HCT116 (cell line): Measurements from ENCODE around the gene KATNAL1. TPM values are rescaled to one million over a fixed set of nuclear protein-coding genes. Genes with fewer than 3 reads are reported as not detected.

Source experiments
- ATAC-seq: fragments of 200-7000 bp; cut with Tn5 transposase; 2 replicates; pipeline ENCODE4 v1.9.1; 2020; ENCODE audit warnings: mild to moderate bottlenecking, moderate library complexity
- BruUV-seq: library from RNA; stranded (reverse); fragments of 400-500 nt; replicated peaks from 2 replicates; lab custom pipeline; 2021; lab: Mats Ljungman, UMichigan
- CTCF ChIA-PET: fragments of 300-600 bp; sonication (Branson Sonifier 250); formaldehyde crosslinking; loops from one replicate; lab custom pipeline; 2021; ENCODE audit warnings: antibody characterized with exemption; lab: Charles Lee
- POLR2A ChIA-PET: fragments of 300-600, 350-600 bp; sonication (Branson Sonifier 250); formaldehyde crosslinking; loops from one replicate; lab custom pipeline; 2021; ENCODE audit warnings: antibody characterized with exemption; lab: Charles Lee
- RAD21 ChIA-PET, 2 experiments: fragments of 300-600 bp; sonication (Branson Sonifier 250); formaldehyde crosslinking; loops; one replicate each; lab custom pipeline; 2023; ENCODE audit warnings: low total read pairs in 2 of 2; ENCODE audit not compliant: uncharacterized antibody in 2 of 2, unreplicated experiment in 2 of 2, low non-redundant PET in 1 of 2; lab: Charles Lee
- DNase-seq: peaks from one replicate; pipeline ENCODE4 v3.0.0-alpha.2; 2010; ENCODE audit warnings: low read depth, low spot score
- H2AFZ ChIP-seq: fragments of 200-600 bp; shearing (Covaris generic), sonication (generic); 2 replicates; pipeline ENCODE4 v1.6.1; 2017; ENCODE audit warnings: low read depth, mixed run types, mixed read lengths, antibody characterized with exemption, low read length; ENCODE audit not compliant: poor library complexity, severe bottlenecking
- H3K27ac ChIP-seq: 2 replicates; pipeline ENCODE4 v1.5.1; 2012; ENCODE audit warnings: low read depth, low read length
- H3K27me3 ChIP-seq: fragments of 200-600 bp; sonication (generic); 2 replicates; pipeline ENCODE4 v1.6.1; 2016; ENCODE audit warnings: mixed run types, low read length, mixed read lengths; ENCODE audit not compliant: insufficient read depth
- H3K36me3 ChIP-seq, 2 experiments: fragments of 200-500 bp in 1 of 2; fragments of 200-600 bp in 1 of 2; sonication (Bioruptor generic) in 1 of 2; sonication (generic) in 1 of 2; 2 replicates each; pipeline versions ENCODE4 v1.5.1 to v1.6.1; 2014 to 2016; ENCODE audit warnings: low read length in 2 of 2, inconsistent platforms in 1 of 2, mixed read lengths in 1 of 2, mixed run types in 1 of 2; ENCODE audit not compliant: insufficient read depth in 2 of 2, control insufficient read depth in 1 of 2
- H3K4me1 ChIP-seq, 2 experiments: fragments of 200-600 bp in 1 of 2; sonication (generic) in 1 of 2; 2 replicates each; pipeline versions ENCODE4 v1.5.1 to v1.6.1; 2012 to 2017; ENCODE audit warnings: low read length in 2 of 2, inconsistent platforms in 1 of 2, mild to moderate bottlenecking in 1 of 2, mixed read lengths in 1 of 2, mixed run types in 1 of 2, moderate library complexity in 1 of 2; ENCODE audit not compliant: insufficient read depth in 2 of 2, control insufficient read depth in 1 of 2
- H3K4me2 ChIP-seq: fragments of 200-600 bp; sonication (generic); 2 replicates; pipeline ENCODE4 v1.6.1; 2017; ENCODE audit warnings: mixed run types, low read length, mixed read lengths
- H3K4me3 ChIP-seq, 2 experiments: fragments of 200-600 bp in 1 of 2; sonication (generic) in 1 of 2; replicated peaks in 1 of 2; 2 replicates each; pipeline ENCODE4 v1.5.1; 2011 to 2016; ENCODE audit warnings: low read length in 2 of 2, control low read depth in 1 of 2, low read depth in 1 of 2, mild to moderate bottlenecking in 1 of 2, mixed read lengths in 1 of 2, mixed run types in 1 of 2
- H3K79me2 ChIP-seq: fragments of 200-600 bp; sonication (generic); 2 replicates; pipeline ENCODE4 v1.6.1; 2017; ENCODE audit warnings: mild to moderate bottlenecking, mixed run types, low read length, moderate library complexity, mixed read lengths; ENCODE audit not compliant: insufficient read depth
- H3K9ac ChIP-seq: fragments of 200-600 bp; sonication (generic); 2 replicates; pipeline ENCODE4 v1.6.1; 2016; ENCODE audit warnings: low read length, mixed read lengths
- H3K9me2 ChIP-seq: fragments of 200-600 bp; sonication (generic), shearing (Covaris generic); 2 replicates; pipeline ENCODE4 v1.6.1; 2017; ENCODE audit warnings: mixed run types, mild to moderate bottlenecking, moderate library complexity; ENCODE audit not compliant: insufficient read depth
- H3K9me3 ChIP-seq, 2 experiments: fragments of 200-500 bp in 1 of 2; fragments of 200-600 bp in 1 of 2; sonication (Bioruptor generic) in 1 of 2; sonication (generic) in 1 of 2; 2 replicates each; pipeline ENCODE4 v1.6.1; 2014 to 2017; ENCODE audit warnings: low read length in 2 of 2, mixed read lengths in 2 of 2, inconsistent platforms in 1 of 2, low read depth in 1 of 2, mild to moderate bottlenecking in 1 of 2, mixed run types in 1 of 2, moderate library complexity in 1 of 2; ENCODE audit not compliant: control insufficient read depth in 1 of 2, insufficient read depth in 1 of 2
- H4K20me1 ChIP-seq: fragments of 200-600 bp; sonication (generic), shearing (Covaris generic); 2 replicates; pipeline ENCODE4 v1.6.1; 2017; ENCODE audit warnings: mixed run types, mild to moderate bottlenecking, moderate library complexity; ENCODE audit not compliant: insufficient read depth
- CBX3 ChIP-seq: IDR thresholded peaks from 2 replicates; pipeline ENCODE4 v1.6.1; 2012; ENCODE audit warnings: low read depth
- CEBPB ChIP-seq: IDR thresholded peaks from 2 replicates; pipeline ENCODE4 v1.6.1; 2012; ENCODE audit warnings: low read depth
- CTCF ChIP-seq, 3 experiments: fragments of 200-600 bp in 1 of 3; sonication (generic) in 1 of 3; IDR thresholded peaks in 2 of 3; conservative IDR thresholded peaks in 1 of 3; 2 replicates each; pipeline ENCODE4 v1.5.1; 2012 to 2017; ENCODE audit warnings: low read depth in 2 of 3, low read length in 2 of 3, antibody characterized with exemption in 1 of 3, borderline replicate concordance in 1 of 3, control low read depth in 1 of 3, mild to moderate bottlenecking in 1 of 3, mixed read lengths in 1 of 3, mixed run types in 1 of 3, moderate library complexity in 1 of 3; ENCODE audit not compliant: insufficient read depth in 1 of 3
- EGR1 ChIP-seq: IDR thresholded peaks from 2 replicates; pipeline ENCODE4 v1.6.1; 2012; ENCODE audit warnings: low read depth
- ELF1 ChIP-seq: IDR thresholded peaks from 2 replicates; pipeline ENCODE4 v1.6.1; 2012; ENCODE audit warnings: low read depth, borderline replicate concordance
- EZH2 ChIP-seq: fragments of 200-600 bp; sonication (generic); IDR thresholded peaks from 2 replicates; pipeline ENCODE4 v1.6.1; 2017; ENCODE audit warnings: antibody characterized with exemption, mixed run types
- FOSL1 ChIP-seq: IDR thresholded peaks from 2 replicates; pipeline ENCODE4 v1.6.1; 2012; ENCODE audit warnings: low read depth
- JUND ChIP-seq: IDR thresholded peaks from 2 replicates; pipeline ENCODE4 v1.6.1; 2012
- POLR2A ChIP-seq: IDR thresholded peaks from 2 replicates; pipeline ENCODE4 v1.7.0; 2011; ENCODE audit warnings: borderline replicate concordance; ENCODE audit not compliant: insufficient read depth, insufficient read length; ENCODE audit errors: extremely low read depth
- POLR2AphosphoS5 ChIP-seq: IDR thresholded peaks from 2 replicates; pipeline ENCODE4 v1.6.1; 2011; ENCODE audit warnings: mild to moderate bottlenecking, low read depth, low read length, moderate library complexity
- RAD21 ChIP-seq: IDR thresholded peaks from 2 replicates; pipeline ENCODE4 v1.6.1; 2012; ENCODE audit warnings: low read depth, mild to moderate bottlenecking
- REST ChIP-seq: IDR thresholded peaks from 2 replicates; pipeline ENCODE4 v1.6.1; 2012; ENCODE audit warnings: low read depth
- SIN3A ChIP-seq: IDR thresholded peaks from 2 replicates; pipeline ENCODE4 v1.6.1; 2012; ENCODE audit warnings: low read depth
- SRF ChIP-seq: IDR thresholded peaks from 2 replicates; pipeline ENCODE4 v1.6.1; 2012; ENCODE audit warnings: low read depth
- TCF7L2 ChIP-seq: IDR thresholded peaks from 2 replicates; pipeline ENCODE4 v1.7.0; 2011; ENCODE audit warnings: borderline replicate concordance, inconsistent platforms; ENCODE audit not compliant: insufficient read depth, insufficient read length; ENCODE audit errors: extremely low read depth
- YY1 ChIP-seq: IDR thresholded peaks from 2 replicates; pipeline ENCODE4 v1.6.1; 2011; ENCODE audit warnings: low read length, low read depth, moderate library complexity, mild to moderate bottlenecking; ENCODE audit not compliant: insufficient replicate concordance; ENCODE audit errors: extremely low read depth
- ZFX ChIP-seq: fragments of 450-650 bp; IDR thresholded peaks from 2 replicates; pipeline ENCODE4 v1.6.1; 2017
- ZNF274 ChIP-seq: fragments of 200-500 bp; sonication (Bioruptor generic); IDR thresholded peaks from 2 replicates; pipeline ENCODE4 v1.6.1; 2014; ENCODE audit warnings: mild to moderate bottlenecking, low read depth, low read length, inconsistent platforms
- intact Hi-C: fragments of 100-400 bp; cut with micrococcal nuclease; formaldehyde crosslinking; loops from 2 replicates; pipeline ENCODE4 v1.10.0; 2022
- total RNA-seq: library from RNA; stranded (reverse); gene quantifications from one replicate; pipeline ENCODE4 v1.2.1, GENCODE V29; 2021; ENCODE audit not compliant: unreplicated experiment
- TF ChIP-seq, protein P1 (sequence below): IDR thresholded peaks from 2 replicates; pipeline ENCODE4 v1.6.1; 2012
- TF ChIP-seq, protein P2 (sequence below): IDR thresholded peaks from 2 replicates; pipeline ENCODE4 v1.6.1; 2011; ENCODE audit warnings: mild to moderate bottlenecking, low read length, moderate library complexity; ENCODE audit not compliant: insufficient replicate concordance; ENCODE audit errors: extremely low read depth

KATNAL1 gene
- total RNA-seq, 1 experiment from 2014 or later: 17.3 TPM

DNA sequence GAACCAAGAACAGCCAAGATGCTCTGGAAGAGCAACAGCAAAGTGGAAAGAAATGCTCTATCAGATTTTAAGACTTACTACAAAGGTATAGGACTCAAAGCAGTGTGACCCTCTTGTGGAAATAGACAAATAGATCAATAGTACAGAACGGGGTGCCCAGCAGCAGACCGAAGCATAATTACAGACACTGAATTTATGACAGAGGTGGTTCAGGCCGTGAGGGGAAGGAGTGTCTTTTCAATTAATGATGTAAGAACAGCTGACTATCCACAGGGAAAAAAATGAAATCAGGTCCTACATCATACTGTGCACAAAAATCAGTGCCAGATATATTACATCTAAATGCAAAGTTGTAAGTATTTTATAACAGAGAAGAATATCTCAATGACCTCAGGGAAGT is 95.6 kb downstream of the KATNAL1 start:
- Histone ChIP-seq H3K27me3 (no peaks in the 10 kb centered on the region), H4K20me1 (no peaks in the 10 kb centered on the region), H3K36me3 (no peaks in the 10 kb centered on the region; a peak in 1 of 4 replicates), H3K4me2 (no peak overlapping the region), H3K9ac (no peak overlapping the region), H3K9me2 (no peaks in the 10 kb centered on the region), H3K4me1 (0 out of 4 replicates have a peak, but pooled peaks cover 0 to 7% of the 10 kb centered on the region in 2 experiments), H3K4me3 (no peak overlapping the region), H2AFZ (no peak overlapping the region), H3K27ac (no peak overlapping the region), H3K9me3 (no peaks in the 10 kb centered on the region), H3K79me2 (peaks cover 6% of the 10 kb centered on the region; the same call in 1 of the 2 replicates)
- CTCF ChIA-PET: no interaction called here
- no TSS peak for BruUV-seq
- no peak for ATAC-seq
- TF ChIP-seq, protein P1, sequence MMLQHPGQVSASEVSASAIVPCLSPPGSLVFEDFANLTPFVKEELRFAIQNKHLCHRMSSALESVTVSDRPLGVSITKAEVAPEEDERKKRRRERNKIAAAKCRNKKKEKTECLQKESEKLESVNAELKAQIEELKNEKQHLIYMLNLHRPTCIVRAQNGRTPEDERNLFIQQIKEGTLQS: no peak
- no peak for TF ChIP-seq FOSL1
- TF ChIP-seq SIN3A: no peak
- TF ChIP-seq ZFX: no peak
- no peak for TF ChIP-seq REST
- no peak for TF ChIP-seq YY1
- no peak for TF ChIP-seq ELF1
- TF ChIP-seq CEBPB: no peak
- no peak for TF ChIP-seq EZH2
- no peak for TF ChIP-seq SRF
- TF ChIP-seq ZNF274: no peak
- no peak for TF ChIP-seq TCF7L2
- no peak for TF ChIP-seq RAD21
- TF ChIP-seq POLR2A: no peak
- no peak for TF ChIP-seq POLR2AphosphoS5
- no peak for TF ChIP-seq CBX3
- no peak for TF ChIP-seq EGR1
- TF ChIP-seq, protein P2, sequence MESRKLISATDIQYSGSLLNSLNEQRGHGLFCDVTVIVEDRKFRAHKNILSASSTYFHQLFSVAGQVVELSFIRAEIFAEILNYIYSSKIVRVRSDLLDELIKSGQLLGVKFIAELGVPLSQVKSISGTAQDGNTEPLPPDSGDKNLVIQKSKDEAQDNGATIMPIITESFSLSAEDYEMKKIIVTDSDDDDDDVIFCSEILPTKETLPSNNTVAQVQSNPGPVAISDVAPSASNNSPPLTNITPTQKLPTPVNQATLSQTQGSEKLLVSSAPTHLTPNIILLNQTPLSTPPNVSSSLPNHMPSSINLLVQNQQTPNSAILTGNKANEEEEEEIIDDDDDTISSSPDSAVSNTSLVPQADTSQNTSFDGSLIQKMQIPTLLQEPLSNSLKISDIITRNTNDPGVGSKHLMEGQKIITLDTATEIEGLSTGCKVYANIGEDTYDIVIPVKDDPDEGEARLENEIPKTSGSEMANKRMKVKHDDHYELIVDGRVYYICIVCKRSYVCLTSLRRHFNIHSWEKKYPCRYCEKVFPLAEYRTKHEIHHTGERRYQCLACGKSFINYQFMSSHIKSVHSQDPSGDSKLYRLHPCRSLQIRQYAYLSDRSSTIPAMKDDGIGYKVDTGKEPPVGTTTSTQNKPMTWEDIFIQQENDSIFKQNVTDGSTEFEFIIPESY: no peak
- no peak for TF ChIP-seq CTCF (IDR thresholded peaks at IDR 0.05 in 2 of 3, conservative IDR thresholded peaks at IDR 0.05 in 1 of 3; ENCODE audit: borderline replicate concordance in 1 of 3, insufficient read depth in 1 of 3, low read depth in 2 of 3, low read length in 2 of 3)
- no peak for TF ChIP-seq JUND
- DNase-seq: no peak
- RAD21 ChIA-PET: no interaction called here
- intact Hi-C loops: no loop called here
- POLR2A ChIA-PET: no interaction called here
